WTC11 (cell line): ENCODE data around the gene HLX. TPM values are rescaled to one million over a fixed set of nuclear protein-coding genes. Genes with fewer than 3 reads are reported as not detected.

Experiments used
- AR ChIP-seq: fragments of 250-450 bp; sonication (Bioruptor Pico); IDR thresholded peaks from 2 replicates; pipeline ENCODE4 v1.9.0; 2021; ENCODE audit warnings: mild to moderate bottlenecking
- ATF2 ChIP-seq: sonication (generic); formaldehyde crosslinking; IDR thresholded peaks from 2 replicates; pipeline ENCODE4 v1.8.1; 2022; ENCODE audit warnings: low read depth, missing genetic modification reagents, borderline replicate concordance
- MAX ChIP-seq: sonication (generic); formaldehyde crosslinking; IDR thresholded peaks from 2 replicates; pipeline ENCODE4 v1.8.0; 2022; ENCODE audit warnings: mild to moderate bottlenecking, missing genetic modification reagents
- PREB ChIP-seq: sonication (generic); formaldehyde crosslinking; IDR thresholded peaks from 2 replicates; pipeline ENCODE4 v1.8.1; 2022; ENCODE audit warnings: mild to moderate bottlenecking, missing genetic modification reagents, moderate library complexity, borderline replicate concordance
- SMAD3 ChIP-seq: sonication (generic); formaldehyde crosslinking; IDR thresholded peaks from 2 replicates; pipeline ENCODE4 v1.8.0; 2022; ENCODE audit warnings: missing genetic modification reagents, mild to moderate bottlenecking, borderline replicate concordance
- TCF7 ChIP-seq: sonication (generic); formaldehyde crosslinking; IDR thresholded peaks from 2 replicates; pipeline ENCODE4 v1.8.0; 2022; ENCODE audit warnings: mild to moderate bottlenecking, low read depth, missing genetic modification reagents, moderate library complexity
- ZNF423 ChIP-seq: fragments of 250-450 bp; sonication (Bioruptor Pico); IDR thresholded peaks from 2 replicates; pipeline ENCODE4 v2.1.2; 2022; ENCODE audit warnings: mild to moderate bottlenecking, moderate library complexity
- ZNF671 ChIP-seq: fragments of 250-450 bp; sonication (Bioruptor Pico); IDR thresholded peaks from 2 replicates; pipeline ENCODE4 v1.8.0; 2021; ENCODE audit warnings: mild to moderate bottlenecking
- total RNA-seq: library from RNA; stranded (reverse); gene quantifications from 3 replicates; pipeline ENCODE4 v1.2.3, GENCODE V29; 2021
- TF ChIP-seq, protein P1 (sequence below): sonication (generic); formaldehyde crosslinking; IDR thresholded peaks from 2 replicates; pipeline ENCODE4 v1.8.1; 2023; ENCODE audit warnings: mild to moderate bottlenecking, missing genetic modification reagents, moderate library complexity
- TF ChIP-seq, protein P2 (sequence below): fragments of 200-600 bp; IDR thresholded peaks from 2 replicates; pipeline ENCODE4 v1.8.0; 2022; ENCODE audit warnings: antibody characterized with exemption
- TF ChIP-seq, protein P3 (sequence below): fragments of 250-450 bp; sonication (Bioruptor Pico); IDR thresholded peaks from 2 replicates; pipeline ENCODE4 v2.1.2; 2022; ENCODE audit warnings: mild to moderate bottlenecking, moderate library complexity
- TF ChIP-seq, protein P4 (sequence below): sonication (generic); formaldehyde crosslinking; IDR thresholded peaks from 2 replicates; pipeline ENCODE4 v1.8.0; 2022; ENCODE audit warnings: mild to moderate bottlenecking, missing genetic modification reagents
- TF ChIP-seq, protein P5 (sequence below): sonication (generic); formaldehyde crosslinking; IDR thresholded peaks from 2 replicates; pipeline ENCODE4 v1.8.0; 2022; ENCODE audit warnings: mild to moderate bottlenecking, missing genetic modification reagents

HLX gene
- total RNA-seq, 1 experiment from 2014 or later = not detected

- TF ChIP-seq ATF2 (CRISPR knock-in tag) = no peak
- no peak for TF ChIP-seq AR (CRISPR knock-in tag)
- no peak for TF ChIP-seq MAX (CRISPR knock-in tag)
- TF ChIP-seq ZNF423 (CRISPR knock-in tag) = no peak
- TF ChIP-seq, protein P1, sequence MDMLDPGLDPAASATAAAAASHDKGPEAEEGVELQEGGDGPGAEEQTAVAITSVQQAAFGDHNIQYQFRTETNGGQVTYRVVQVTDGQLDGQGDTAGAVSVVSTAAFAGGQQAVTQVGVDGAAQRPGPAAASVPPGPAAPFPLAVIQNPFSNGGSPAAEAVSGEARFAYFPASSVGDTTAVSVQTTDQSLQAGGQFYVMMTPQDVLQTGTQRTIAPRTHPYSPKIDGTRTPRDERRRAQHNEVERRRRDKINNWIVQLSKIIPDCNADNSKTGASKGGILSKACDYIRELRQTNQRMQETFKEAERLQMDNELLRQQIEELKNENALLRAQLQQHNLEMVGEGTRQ (CRISPR knock-in tag) = no peak
- TF ChIP-seq ZNF671 = no peak
- TF ChIP-seq, protein P2, sequence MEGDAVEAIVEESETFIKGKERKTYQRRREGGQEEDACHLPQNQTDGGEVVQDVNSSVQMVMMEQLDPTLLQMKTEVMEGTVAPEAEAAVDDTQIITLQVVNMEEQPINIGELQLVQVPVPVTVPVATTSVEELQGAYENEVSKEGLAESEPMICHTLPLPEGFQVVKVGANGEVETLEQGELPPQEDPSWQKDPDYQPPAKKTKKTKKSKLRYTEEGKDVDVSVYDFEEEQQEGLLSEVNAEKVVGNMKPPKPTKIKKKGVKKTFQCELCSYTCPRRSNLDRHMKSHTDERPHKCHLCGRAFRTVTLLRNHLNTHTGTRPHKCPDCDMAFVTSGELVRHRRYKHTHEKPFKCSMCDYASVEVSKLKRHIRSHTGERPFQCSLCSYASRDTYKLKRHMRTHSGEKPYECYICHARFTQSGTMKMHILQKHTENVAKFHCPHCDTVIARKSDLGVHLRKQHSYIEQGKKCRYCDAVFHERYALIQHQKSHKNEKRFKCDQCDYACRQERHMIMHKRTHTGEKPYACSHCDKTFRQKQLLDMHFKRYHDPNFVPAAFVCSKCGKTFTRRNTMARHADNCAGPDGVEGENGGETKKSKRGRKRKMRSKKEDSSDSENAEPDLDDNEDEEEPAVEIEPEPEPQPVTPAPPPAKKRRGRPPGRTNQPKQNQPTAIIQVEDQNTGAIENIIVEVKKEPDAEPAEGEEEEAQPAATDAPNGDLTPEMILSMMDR = no peak
- TF ChIP-seq PREB (CRISPR knock-in tag) = no peak
- TF ChIP-seq SMAD3 = no peak
- no peak for TF ChIP-seq TCF7
- TF ChIP-seq, protein P3, sequence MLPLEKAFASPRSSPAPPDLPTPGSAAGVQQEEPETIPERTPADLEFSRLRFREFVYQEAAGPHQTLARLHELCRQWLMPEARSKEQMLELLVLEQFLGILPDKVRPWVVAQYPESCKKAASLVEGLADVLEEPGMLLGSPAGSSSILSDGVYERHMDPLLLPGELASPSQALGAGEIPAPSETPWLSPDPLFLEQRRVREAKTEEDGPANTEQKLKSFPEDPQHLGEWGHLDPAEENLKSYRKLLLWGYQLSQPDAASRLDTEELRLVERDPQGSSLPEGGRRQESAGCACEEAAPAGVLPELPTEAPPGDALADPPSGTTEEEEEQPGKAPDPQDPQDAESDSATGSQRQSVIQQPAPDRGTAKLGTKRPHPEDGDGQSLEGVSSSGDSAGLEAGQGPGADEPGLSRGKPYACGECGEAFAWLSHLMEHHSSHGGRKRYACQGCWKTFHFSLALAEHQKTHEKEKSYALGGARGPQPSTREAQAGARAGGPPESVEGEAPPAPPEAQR = no peak
- TF ChIP-seq, protein P4, sequence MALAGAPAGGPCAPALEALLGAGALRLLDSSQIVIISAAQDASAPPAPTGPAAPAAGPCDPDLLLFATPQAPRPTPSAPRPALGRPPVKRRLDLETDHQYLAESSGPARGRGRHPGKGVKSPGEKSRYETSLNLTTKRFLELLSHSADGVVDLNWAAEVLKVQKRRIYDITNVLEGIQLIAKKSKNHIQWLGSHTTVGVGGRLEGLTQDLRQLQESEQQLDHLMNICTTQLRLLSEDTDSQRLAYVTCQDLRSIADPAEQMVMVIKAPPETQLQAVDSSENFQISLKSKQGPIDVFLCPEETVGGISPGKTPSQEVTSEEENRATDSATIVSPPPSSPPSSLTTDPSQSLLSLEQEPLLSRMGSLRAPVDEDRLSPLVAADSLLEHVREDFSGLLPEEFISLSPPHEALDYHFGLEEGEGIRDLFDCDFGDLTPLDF (CRISPR knock-in tag) = no peak
- TF ChIP-seq, protein P5, sequence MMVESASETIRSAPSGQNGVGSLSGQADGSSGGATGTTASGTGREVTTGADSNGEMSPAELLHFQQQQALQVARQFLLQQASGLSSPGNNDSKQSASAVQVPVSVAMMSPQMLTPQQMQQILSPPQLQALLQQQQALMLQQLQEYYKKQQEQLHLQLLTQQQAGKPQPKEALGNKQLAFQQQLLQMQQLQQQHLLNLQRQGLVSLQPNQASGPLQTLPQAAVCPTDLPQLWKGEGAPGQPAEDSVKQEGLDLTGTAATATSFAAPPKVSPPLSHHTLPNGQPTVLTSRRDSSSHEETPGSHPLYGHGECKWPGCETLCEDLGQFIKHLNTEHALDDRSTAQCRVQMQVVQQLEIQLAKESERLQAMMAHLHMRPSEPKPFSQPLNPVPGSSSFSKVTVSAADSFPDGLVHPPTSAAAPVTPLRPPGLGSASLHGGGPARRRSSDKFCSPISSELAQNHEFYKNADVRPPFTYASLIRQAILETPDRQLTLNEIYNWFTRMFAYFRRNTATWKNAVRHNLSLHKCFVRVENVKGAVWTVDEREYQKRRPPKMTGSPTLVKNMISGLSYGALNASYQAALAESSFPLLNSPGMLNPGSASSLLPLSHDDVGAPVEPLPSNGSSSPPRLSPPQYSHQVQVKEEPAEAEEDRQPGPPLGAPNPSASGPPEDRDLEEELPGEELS (CRISPR knock-in tag) = no peak
Observed at GRCh38 chr1:220910021-220910420, 30.8 kb downstream of the HLX start (continued).
